HepG2 (cell line): ENCODE data around the gene VARS1. TPM values are rescaled to one million over a fixed set of nuclear protein-coding genes. Genes with fewer than 3 reads are reported as not detected.

ENCODE experiments used
- CBFB ChIP-seq: sonication (generic); formaldehyde crosslinking; IDR thresholded peaks from 2 replicates; pipeline ENCODE4 v1.4.0; 2020; ENCODE audit warnings: missing genetic modification reagents
- KMT2B ChIP-seq: IDR thresholded peaks from 2 replicates; pipeline ENCODE4 v1.6.1; 2016; ENCODE audit warnings: missing genetic modification reagents, missing compliant biosample characterization
- NR2F1 ChIP-seq, 2 experiments: fragments of 450-650 bp in 1 of 2; formaldehyde crosslinking in 1 of 2; IDR thresholded peaks; 2 replicates each; pipeline versions ENCODE4 v1.5.0 to v1.6.1; 2016 to 2020; ENCODE audit warnings: mild to moderate bottlenecking in 1 of 2, missing compliant biosample characterization in 1 of 2, missing genetic modification reagents in 1 of 2, moderate library complexity in 1 of 2
- TCF7 ChIP-seq: sonication (generic); IDR thresholded peaks from 2 replicates; pipeline ENCODE4 v1.6.1; 2016; ENCODE audit warnings: antibody characterized with exemption, low read depth
- TEAD3 ChIP-seq: optimal IDR thresholded peaks from 2 replicates; pipeline ENCODE3; 2016; ENCODE audit warnings: borderline replicate concordance
- ZFP90 ChIP-seq: sonication (generic); formaldehyde crosslinking; IDR thresholded peaks from 2 replicates; pipeline ENCODE4 v1.8.0; 2022; ENCODE audit warnings: missing genetic modification reagents, mild to moderate bottlenecking, inconsistent platforms, borderline replicate concordance
- ZNF160 ChIP-seq: sonication (generic); formaldehyde crosslinking; IDR thresholded peaks from 2 replicates; pipeline ENCODE4 v1.8.0; 2022; ENCODE audit warnings: mild to moderate bottlenecking, inconsistent platforms, missing genetic modification reagents
- ZNF33A ChIP-seq: sonication (generic); formaldehyde crosslinking; IDR thresholded peaks from 2 replicates; pipeline ENCODE4 v1.5.1; 2020; ENCODE audit warnings: missing genetic modification reagents, mild to moderate bottlenecking, moderate library complexity, borderline replicate concordance
- ZNF709 ChIP-seq: sonication (generic); formaldehyde crosslinking; IDR thresholded peaks from 2 replicates; pipeline ENCODE4 v1.5.0; 2020; ENCODE audit warnings: mild to moderate bottlenecking, missing genetic modification reagents
- ZNF773 ChIP-seq: sonication (generic); formaldehyde crosslinking; IDR thresholded peaks from 2 replicates; pipeline ENCODE4 v1.4.0; 2020; ENCODE audit warnings: missing genetic modification reagents, borderline replicate concordance
- ZNF841 ChIP-seq: sonication (generic); formaldehyde crosslinking; IDR thresholded peaks from 2 replicates; pipeline ENCODE4 v1.8.1; 2023; ENCODE audit warnings: missing genetic modification reagents, borderline replicate concordance
- ZNF883 ChIP-seq: sonication (generic); formaldehyde crosslinking; IDR thresholded peaks from 2 replicates; pipeline ENCODE4 v1.5.1; 2020; ENCODE audit warnings: mild to moderate bottlenecking, missing genetic modification reagents; ENCODE audit errors: not compliant biosample characterization
- polyA plus RNA-seq, 8 experiments: library from polyadenylated mRNA; depleted of rRNA in 3 of 8; stranded (reverse) in 7 of 8; unstranded in 1 of 8; fragments of >200 nt; fragmentation: Illumina TruSeq in 4 of 8; extraction: Trizol in 4 of 8; gene quantifications; 2 replicates each; pipeline versions ENCODE4 v1.2.1 to v1.2.3, GENCODE V29; 2011 to 2016; ENCODE audit warnings: low read depth in 4 of 8, missing spikeins in 1 of 8, mixed read lengths in 1 of 8; ENCODE audit not compliant: insufficient read depth in 1 of 8
- total RNA-seq, 5 experiments: library from RNA; depleted of rRNA; stranded (reverse); fragments of >200 nt; fragmentation: Illumina TruSeq; extraction: Trizol; gene quantifications; 2 replicates each; pipeline ENCODE4 v1.2.3, GENCODE V29; 2016; ENCODE audit warnings: low read depth in 1 of 5
- TF ChIP-seq, protein P1 (sequence below): sonication (generic); formaldehyde crosslinking; IDR thresholded peaks from 2 replicates; pipeline ENCODE4 v1.4.0; 2020; ENCODE audit warnings: mild to moderate bottlenecking, missing genetic modification reagents
- TF ChIP-seq, protein P2 (sequence below): sonication (generic); formaldehyde crosslinking; IDR thresholded peaks from 2 replicates; pipeline ENCODE4 v1.4.0; 2020; ENCODE audit warnings: mild to moderate bottlenecking, missing genetic modification reagents

The VARS1 gene
- total and polyA plus RNA-seq, 2 of the 13 experiments (the other 11 are each of a cell fraction or from before 2014, with no cell fraction given), result 14.7 to 56.1 TPM

DNA sequence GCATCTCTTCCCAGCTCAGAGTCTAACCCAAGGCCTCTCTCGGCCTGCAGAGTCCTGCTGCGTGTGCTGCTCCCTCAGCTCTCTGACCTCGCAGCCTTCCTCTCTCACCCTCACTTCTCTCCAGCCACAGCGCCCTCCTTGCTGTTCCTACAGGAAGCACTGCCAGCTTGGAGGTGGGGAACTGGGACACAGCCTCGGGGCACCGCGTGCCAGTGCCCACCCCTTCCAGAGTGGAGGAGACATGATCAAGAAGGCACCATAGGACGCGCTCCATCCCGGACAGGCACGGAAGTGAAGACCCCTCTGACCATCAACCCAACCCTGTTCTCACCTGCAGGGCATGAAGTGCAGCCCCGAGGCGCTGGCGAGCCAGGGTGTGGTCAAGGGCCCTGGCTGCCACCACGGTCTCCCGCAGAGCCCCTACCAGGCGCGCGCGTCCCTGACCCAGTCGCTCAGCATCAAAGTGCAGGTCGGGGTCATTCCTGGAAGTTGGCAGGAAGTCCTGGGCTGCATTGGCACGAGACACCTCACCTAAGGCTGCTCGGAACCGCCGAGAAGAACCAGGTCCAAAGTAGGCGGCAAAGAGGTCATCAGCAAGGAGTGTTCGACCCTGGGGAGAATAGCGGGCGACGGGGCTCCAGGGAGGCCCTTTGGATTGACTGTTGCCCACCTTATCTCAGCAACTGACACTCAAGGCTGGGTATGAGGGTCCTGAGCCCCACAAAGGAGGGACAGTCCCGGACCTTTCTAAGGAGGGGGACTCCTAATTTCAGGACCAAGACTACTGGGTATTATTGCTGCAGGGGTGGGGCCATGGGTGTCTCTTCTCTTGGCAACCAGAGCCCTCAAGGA, 19.7 kb downstream of the VARS1 start (continued):
- TF ChIP-seq ZFP90 (CRISPR knock-in tag) (no peak), ZNF883 (CRISPR knock-in tag) (peak; percentile 36), ZNF33A (no peak), ZNF841 (CRISPR knock-in tag) (no peak), TEAD3 (peak; percentile 5), ZNF773 (no peak), ZNF160 (CRISPR knock-in tag) (no peak), ZNF709 (CRISPR knock-in tag) (no peak), KMT2B (no peak), TCF7 (peak; percentile 36; the same call in 1 of the 2 replicates), CBFB (no peak), NR2F1 (CRISPR knock-in tag; IDR thresholded peaks at IDR 0.05) (peak; percentile 25 to 72; a peak in 2 of 4 replicates)
- TF ChIP-seq, protein P1, sequence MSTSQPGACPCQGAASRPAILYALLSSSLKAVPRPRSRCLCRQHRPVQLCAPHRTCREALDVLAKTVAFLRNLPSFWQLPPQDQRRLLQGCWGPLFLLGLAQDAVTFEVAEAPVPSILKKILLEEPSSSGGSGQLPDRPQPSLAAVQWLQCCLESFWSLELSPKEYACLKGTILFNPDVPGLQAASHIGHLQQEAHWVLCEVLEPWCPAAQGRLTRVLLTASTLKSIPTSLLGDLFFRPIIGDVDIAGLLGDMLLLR (CRISPR knock-in tag), result 0 out of 2 replicates have a peak, but pooled peaks have one; percentile 27
- TF ChIP-seq, protein P2, sequence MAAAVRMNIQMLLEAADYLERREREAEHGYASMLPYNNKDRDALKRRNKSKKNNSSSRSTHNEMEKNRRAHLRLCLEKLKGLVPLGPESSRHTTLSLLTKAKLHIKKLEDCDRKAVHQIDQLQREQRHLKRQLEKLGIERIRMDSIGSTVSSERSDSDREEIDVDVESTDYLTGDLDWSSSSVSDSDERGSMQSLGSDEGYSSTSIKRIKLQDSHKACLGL (CRISPR knock-in tag), result peak; percentile 59; the same call in 1 of the 2 replicates
